Fibroblast of lung (primary cell): Measurements from ENCODE around the gene EFCAB6. TPM values are rescaled to one million over a fixed set of nuclear protein-coding genes. Genes with fewer than 3 reads are reported as not detected.

Experiments used
- DNase-seq, 2 donors: peaks; one replicate each; pipeline versions ENCODE4 v3.0.0 to v3.0.0-alpha.2; 2010; ENCODE audit warnings: low read depth in 2 of 2
- H2AFZ ChIP-seq: 2 replicates; pipeline ENCODE4 v1.5.1; 2012; ENCODE audit warnings: low read length, control low read depth, inconsistent platforms
- H3K27ac ChIP-seq: 2 replicates; pipeline ENCODE4 v1.5.1; 2011; ENCODE audit warnings: low read length, control low read depth; ENCODE audit not compliant: insufficient read depth
- H3K27me3 ChIP-seq: 2 replicates; pipeline ENCODE4 v1.5.1; 2011; ENCODE audit warnings: mild to moderate bottlenecking, low read length; ENCODE audit not compliant: control insufficient read depth, insufficient read depth
- H3K36me3 ChIP-seq: 2 replicates; pipeline ENCODE4 v1.5.1; 2011; ENCODE audit warnings: low read length; ENCODE audit not compliant: control insufficient read depth, insufficient read depth
- H3K4me1 ChIP-seq: 2 replicates; pipeline ENCODE4 v1.5.1; 2011; ENCODE audit warnings: low read length; ENCODE audit not compliant: control insufficient read depth, insufficient read depth; ENCODE audit errors: extremely low read depth
- H3K4me2 ChIP-seq: 2 replicates; pipeline ENCODE4 v1.5.1; 2011; ENCODE audit warnings: low read length, control low read depth; ENCODE audit not compliant: insufficient read depth; ENCODE audit errors: extremely low read depth
- H3K4me3 ChIP-seq, 4 experiments: fragments of 200-600 bp in 1 of 4; sonication (generic) in 1 of 4; replicated peaks in 1 of 4; 2 replicates each; pipeline ENCODE4 v1.5.1; 2011 to 2016; ENCODE audit warnings: low read length in 4 of 4, low read depth in 3 of 4, mild to moderate bottlenecking in 3 of 4, control low read depth in 2 of 4, inconsistent platforms in 1 of 4, mixed read lengths in 1 of 4; ENCODE audit not compliant: insufficient read depth in 1 of 4; ENCODE audit errors: control extremely low read depth in 1 of 4
- H3K79me2 ChIP-seq: 2 replicates; pipeline ENCODE4 v1.5.1; 2012; ENCODE audit warnings: mild to moderate bottlenecking, low read length, inconsistent platforms; ENCODE audit not compliant: control insufficient read depth, insufficient read depth
- H3K9ac ChIP-seq: 2 replicates; pipeline ENCODE4 v1.5.1; 2011; ENCODE audit warnings: mild to moderate bottlenecking, low read length, control low read depth; ENCODE audit not compliant: insufficient read depth
- H3K9me3 ChIP-seq: 2 replicates; pipeline ENCODE4 v1.5.1; 2012; ENCODE audit warnings: low read depth, low read length; ENCODE audit not compliant: control insufficient read depth, insufficient read depth
- H4K20me1 ChIP-seq: 2 replicates; pipeline ENCODE4 v1.5.1; 2011; ENCODE audit warnings: low read length; ENCODE audit not compliant: control insufficient read depth, insufficient read depth; ENCODE audit errors: extremely low read depth
- CTCF ChIP-seq, 2 donors: IDR thresholded peaks in 1 of 2; conservative IDR thresholded peaks in 1 of 2; 1 replicate in 1 of 2; 2 replicates in 1 of 2; pipeline ENCODE4 v1.5.1; 2011 to 2012; ENCODE audit warnings: low read length in 2 of 2, control low read depth in 1 of 2, inconsistent platforms in 1 of 2, low read depth in 1 of 2, mild to moderate bottlenecking in 1 of 2
- EZH2 ChIP-seq: IDR thresholded peaks from 2 replicates; pipeline ENCODE4 v1.5.1; 2012; ENCODE audit warnings: low read length, control low read depth, mild to moderate bottlenecking; ENCODE audit errors: missing control alignments
- polyA plus RNA-seq, 2 donors: library from polyadenylated mRNA; depleted of rRNA in 1 of 2; stranded (reverse) in 1 of 2; unstranded in 1 of 2; fragments of >200 nt; gene quantifications; 2 replicates each; pipeline ENCODE4 v1.2.1, GENCODE V29; 2011 to 2012; ENCODE audit warnings: missing spikeins in 1 of 2
- total RNA-seq: library from RNA; depleted of rRNA; stranded (reverse); fragments of >200 nt; gene quantifications from 2 replicates; pipeline ENCODE4 v1.2.1, GENCODE V29; 2014

Gene EFCAB6
- total and polyA plus RNA-seq, 2 donors (not counting 1 experiment from before 2014, with no cell fraction given) = 1.0 to 1.5 TPM

- H3K4me1 ChIP-seq = no peaks in the 10 kb centered on the region
- H3K79me2 ChIP-seq = no peaks in the 10 kb centered on the region
- no peak overlapping the region for H3K4me2 ChIP-seq
- no peaks in the 10 kb centered on the region for H3K36me3 ChIP-seq
- H3K27ac ChIP-seq = no peak overlapping the region
- no peak for TF ChIP-seq EZH2
- no peak for TF ChIP-seq CTCF (conservative IDR thresholded peaks at IDR 0.05 in 1 of 2, IDR thresholded peaks at IDR 0.05 in 1 of 2; ENCODE audit: low read depth in 1 of 2, low read length in 2 of 2)
- DNase-seq = no peak
- H3K9ac ChIP-seq = no peak overlapping the region
- no peak overlapping the region for H2AFZ ChIP-seq
- H3K9me3 ChIP-seq = peaks cover 2% of the 10 kb centered on the region
- H4K20me1 ChIP-seq = no peaks in the 10 kb centered on the region
- no peak overlapping the region for H3K4me3 ChIP-seq
- no peaks in the 10 kb centered on the region for H3K27me3 ChIP-seq
These were observed 308.0 kb downstream of the EFCAB6 start for GRCh38 chr22:43504068-43504467.

GRCh38 chr22:43502306-43502874, 309.7 kb downstream of the EFCAB6 start:
- peaks cover 2% of the 10 kb centered on the region for H3K9me3 ChIP-seq
- no peaks in the 10 kb centered on the region for H4K20me1 ChIP-seq
- H3K4me1 ChIP-seq = no peaks in the 10 kb centered on the region
- H3K27ac ChIP-seq = no peak overlapping the region
- no peaks in the 10 kb centered on the region for H3K27me3 ChIP-seq
- H3K4me3 ChIP-seq = no peak overlapping the region
- no peak overlapping the region for H3K9ac ChIP-seq
- no peak overlapping the region for H3K4me2 ChIP-seq
- no peak for DNase-seq
- H3K36me3 ChIP-seq = no peaks in the 10 kb centered on the region
- no peaks in the 10 kb centered on the region for H3K79me2 ChIP-seq
- no peak overlapping the region for H2AFZ ChIP-seq
- TF ChIP-seq CTCF (conservative IDR thresholded peaks at IDR 0.05 in 1 of 2, IDR thresholded peaks at IDR 0.05 in 1 of 2; ENCODE audit: low read depth in 1 of 2, low read length in 2 of 2) = no peak
- no peak for TF ChIP-seq EZH2

- H4K20me1 ChIP-seq = no peaks in the 10 kb centered on the region
- H3K4me3 ChIP-seq = no peak overlapping the region
- no peak overlapping the region for H3K27ac ChIP-seq
- no peak overlapping the region for H2AFZ ChIP-seq
- TF ChIP-seq CTCF (conservative IDR thresholded peaks at IDR 0.05 in 1 of 2, IDR thresholded peaks at IDR 0.05 in 1 of 2; ENCODE audit: low read depth in 1 of 2, low read length in 2 of 2) (no peak), EZH2 (no peak)
- no peak for DNase-seq
- no peaks in the 10 kb centered on the region for H3K79me2 ChIP-seq
- H3K4me1 ChIP-seq = no peaks in the 10 kb centered on the region
- H3K9me3 ChIP-seq = peaks cover 2% of the 10 kb centered on the region
- no peaks in the 10 kb centered on the region for H3K36me3 ChIP-seq
- no peaks in the 10 kb centered on the region for H3K27me3 ChIP-seq
- no peak overlapping the region for H3K4me2 ChIP-seq
- H3K9ac ChIP-seq = no peak overlapping the region
These were observed 310.2 kb downstream of the EFCAB6 start for GRCh38 chr22:43501878-43502277.
